ENCODE data around the gene MTRR.

The MTRR gene

GRCh38 chr5:7846327-7846726, 22.6 kb upstream of the MTRR start:
- no peak for DNase-seq
- Histone ChIP-seq H3K9me3 (no peaks in the 10 kb centered on the region; the same call in 1 of the 2 replicates), H3K36me3 (no peaks in the 10 kb centered on the region), H3K4me1 (no peaks in the 10 kb centered on the region), H3K4me3 (ENCODE audit: low read depth, low read length) (no peak overlapping the region), H3K27me3 (peaks cover 12% of the 10 kb centered on the region)
- TF ChIP-seq CTCF (IDR thresholded peaks at IDR 0.05; ENCODE audit: low read depth, low read length) = no peak

- no peak for DNase-seq
- Histone ChIP-seq H3K9me3 (no peaks in the 10 kb centered on the region; the same call in 1 of the 2 replicates), H3K4me1 (no peaks in the 10 kb centered on the region; the same call in 1 of the 2 replicates), H3K4me3 (ENCODE audit: low read depth, low read length) (no peak overlapping the region), H3K36me3 (no peaks in the 10 kb centered on the region), H3K27me3 (peaks cover 12% of the 10 kb centered on the region)
- no peak for TF ChIP-seq CTCF (IDR thresholded peaks at IDR 0.05; ENCODE audit: low read depth, low read length)
Observed at GRCh38 chr5:7848296-7848695, 20.7 kb upstream of the MTRR start.

- Histone ChIP-seq H3K4me1 (no peaks in the 10 kb centered on the region; the same call in 1 of the 2 replicates), H3K36me3 (no peaks in the 10 kb centered on the region), H3K4me3 (ENCODE audit: low read depth, low read length) (peak overlapping the region; percentile 41), H3K27me3 (peaks cover 4% of the 10 kb centered on the region), H3K9me3 (no peaks in the 10 kb centered on the region; the same call in 1 of the 2 replicates)
- TF ChIP-seq CTCF (IDR thresholded peaks at IDR 0.05; ENCODE audit: low read depth, low read length) = peak; percentile 32; the same call in 1 of the 2 replicates
- DNase-seq = peak; percentile 37
Observed at GRCh38 chr5:7849681-7850394, 19.1 kb upstream of the MTRR start.

- Histone ChIP-seq H3K9me3 (no peaks in the 10 kb centered on the region; the same call in 1 of the 2 replicates), H3K27me3 (peaks cover 4% of the 10 kb centered on the region), H3K4me3 (ENCODE audit: low read depth, low read length) (peak within 1 kb of the TSS; percentile 58), H3K36me3 (no peaks in the 10 kb centered on the region), H3K4me1 (no peaks in the 10 kb centered on the region; the same call in 1 of the 2 replicates)
- peak; percentile 41 for TF ChIP-seq CTCF (IDR thresholded peaks at IDR 0.05; ENCODE audit: low read depth, low read length)
- peak; percentile 78 for DNase-seq
Observed at GRCh38 chr5:7850395-7851239, 18.3 kb upstream of the MTRR start, which contains the start of gene CFAP90. TSS of gene CFAP90 (minus strand) at chr5:7851133. CDS start at chr5:7851021, 112 bp downstream.

GRCh38 chr5:7851240-7851592, 17.7 kb upstream of the MTRR start:
- no peaks in the 10 kb centered on the region; the same call in 1 of the 2 replicates for H3K4me1 ChIP-seq
- peaks cover 4% of the 10 kb centered on the region for H3K27me3 ChIP-seq
- H3K36me3 ChIP-seq = no peaks in the 10 kb centered on the region
- no peak for DNase-seq
- no peak for TF ChIP-seq CTCF (IDR thresholded peaks at IDR 0.05; ENCODE audit: low read depth, low read length)
- H3K4me3 ChIP-seq (ENCODE audit: low read depth, low read length) = peak overlapping the region; percentile 58
- H3K9me3 ChIP-seq = no peaks in the 10 kb centered on the region; the same call in 1 of the 2 replicates
